Left renal pelvis (tissue), 4 donors: Measurements from ENCODE around the gene TBC1D23. TPM values are rescaled to one million over a fixed set of nuclear protein-coding genes. Genes with fewer than 3 reads are reported as not detected.
"Not testable (repeated sequence)": the region's sequence is repeated elsewhere in the genome, so short reads cannot be mapped to it uniquely, and the experiment has no call there.

Experiments
- DNase-seq, 4 donors: peaks; one replicate each; pipeline ENCODE4 v3.0.0-alpha.2; 2013; ENCODE audit warnings: low read depth in 4 of 4, low spot score in 3 of 4
- polyA plus RNA-seq, 4 donors: library from polyadenylated mRNA; unstranded; fragments of 120-200 nt; gene quantifications; one replicate each; pipeline ENCODE4 v1.2.1, GENCODE V29; 2013; ENCODE audit not compliant: insufficient read length in 4 of 4

Gene TBC1D23
- polyA plus RNA-seq, 4 donors, result 38.0 to 45.6 (median 39.6) TPM

- peak in 3 of 4 donors; percentile 44 to 58 (median 54) for DNase-seq
These were observed 6.5 kb upstream of the TBC1D23 start for GRCh38 chr3:100254168-100254777.

GRCh38 chr3:100256731-100257151, 4.1 kb upstream of the TBC1D23 start:
- DNase-seq, result no peak

GRCh38 chr3:100257586-100257985, 3.2 kb upstream of the TBC1D23 start:
- DNase-seq, result no peak

DNA sequence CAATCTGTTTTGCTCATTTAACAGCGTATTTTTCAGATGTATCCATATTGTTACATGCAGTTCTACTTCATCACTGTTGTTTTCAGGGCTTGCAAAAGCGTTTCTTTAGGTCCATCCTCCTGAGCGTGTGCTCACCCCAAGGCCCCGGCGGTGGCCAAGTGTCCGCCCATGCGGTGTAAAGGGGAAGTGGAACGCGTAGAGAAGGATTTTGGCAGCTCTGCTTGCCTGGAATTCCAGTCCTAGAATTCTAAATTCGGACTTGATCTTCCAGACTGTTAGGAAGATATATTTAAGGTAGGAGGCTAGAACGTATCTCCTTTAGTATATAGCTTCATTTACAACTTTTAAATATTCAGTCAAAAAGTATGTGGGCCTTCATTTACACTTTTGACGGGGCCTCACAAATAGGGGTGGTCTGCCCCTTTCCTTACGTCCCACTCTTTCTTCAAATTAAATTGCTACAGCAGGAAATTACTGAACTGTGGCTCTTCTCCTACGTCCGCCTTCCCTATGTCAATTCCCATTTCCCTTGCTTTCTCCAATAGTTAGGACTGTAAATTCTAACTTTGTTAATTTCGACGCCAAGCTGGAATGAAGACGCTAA, 609 bp upstream of the TBC1D23 start:
- DNase-seq, result peak in 3 of 4 donors; percentile 16 to 62 (median 28)

DNA sequence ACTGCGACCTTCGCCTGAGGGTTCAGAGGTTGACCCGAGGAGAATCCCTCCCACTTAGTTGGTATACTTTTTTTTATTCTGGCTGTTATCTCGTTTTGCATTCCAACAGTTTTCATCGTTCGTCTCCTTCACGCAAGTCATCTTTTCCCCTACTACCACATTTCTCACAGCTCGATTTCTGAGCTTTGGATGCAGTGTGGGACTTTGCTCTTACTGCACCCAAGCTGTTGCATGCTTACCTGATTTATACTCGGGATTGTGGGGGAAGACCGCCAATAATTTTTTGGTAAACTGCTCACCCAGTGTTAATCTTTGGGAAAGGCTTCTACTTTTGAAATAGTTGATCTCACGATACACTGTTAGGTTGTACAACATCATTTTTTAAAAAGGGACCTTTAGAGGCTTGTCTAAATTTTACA, 702 bp downstream of the TBC1D23 start:
- DNase-seq, result no peak

- not testable (repeated sequence) for DNase-seq
These were observed 2.1 kb downstream of the TBC1D23 start for GRCh38 chr3:100262925-100263324.

DNA sequence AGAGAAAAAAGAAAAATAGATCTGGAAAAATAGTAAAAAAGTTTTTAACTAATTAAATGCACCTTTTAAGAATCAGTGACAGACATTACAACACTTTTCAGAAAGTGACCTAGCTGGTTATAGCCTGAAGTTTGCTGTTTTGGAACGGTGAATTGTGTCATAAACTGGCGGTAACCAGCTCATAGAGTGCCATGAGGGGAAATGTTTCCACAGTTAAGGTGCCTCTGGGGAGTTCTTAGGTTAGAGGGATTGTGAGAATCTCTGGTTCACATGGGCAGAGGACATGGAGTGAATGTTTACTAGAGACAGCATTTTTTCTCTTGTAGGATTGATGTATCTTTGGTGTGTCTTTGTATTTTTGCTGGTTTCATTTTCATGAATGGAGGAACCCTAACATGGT, 2.8 kb downstream of the TBC1D23 start:
- no peak for DNase-seq

GRCh38 chr3:100264242-100264641, 3.5 kb downstream of the TBC1D23 start:
- no peak for DNase-seq

DNA sequence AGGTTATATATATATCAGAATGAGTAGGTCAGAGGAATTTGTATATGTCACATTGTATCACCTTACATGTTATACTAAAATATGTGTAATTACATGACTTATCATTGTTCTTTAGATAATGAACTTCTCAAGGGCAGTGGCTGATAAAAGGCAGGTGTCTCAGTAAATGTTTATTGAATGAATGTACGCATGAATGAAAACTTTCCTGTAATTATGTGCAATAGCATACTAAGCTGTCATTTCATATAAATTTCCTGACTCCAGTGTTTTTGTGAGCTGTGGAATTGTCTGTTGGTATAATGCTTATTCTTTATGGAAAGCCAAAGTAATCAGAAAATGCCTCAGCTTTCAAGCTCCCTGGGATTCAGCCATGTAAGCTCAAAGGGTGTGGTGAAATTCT, 4.2 kb downstream of the TBC1D23 start:
- DNase-seq, result no peak

- DNase-seq, result no peak
These were observed 5.7 kb downstream of the TBC1D23 start for GRCh38 chr3:100266531-100266930.

DNA sequence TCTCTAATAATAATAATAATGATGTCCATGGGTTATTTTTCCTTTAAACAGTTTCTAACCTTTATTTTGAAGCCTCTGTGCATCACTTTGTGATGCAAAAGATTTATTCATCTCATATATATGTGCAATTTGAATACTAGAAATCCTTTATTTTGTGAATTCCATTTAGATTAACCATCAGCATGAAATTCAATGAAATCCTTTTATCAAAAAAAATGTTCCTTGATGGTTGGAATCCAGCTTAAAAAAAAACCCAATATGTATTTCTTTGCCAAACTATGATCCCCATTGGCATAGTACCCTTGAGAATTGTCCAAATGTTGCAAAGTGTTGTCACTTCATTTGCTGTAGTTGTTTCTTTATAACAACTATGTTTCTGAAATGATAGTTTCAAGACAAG, 7.4 kb downstream of the TBC1D23 start:
- no peak for DNase-seq

- DNase-seq, result no peak
These were observed 8.2 kb downstream of the TBC1D23 start for GRCh38 chr3:100269001-100269400.

DNA sequence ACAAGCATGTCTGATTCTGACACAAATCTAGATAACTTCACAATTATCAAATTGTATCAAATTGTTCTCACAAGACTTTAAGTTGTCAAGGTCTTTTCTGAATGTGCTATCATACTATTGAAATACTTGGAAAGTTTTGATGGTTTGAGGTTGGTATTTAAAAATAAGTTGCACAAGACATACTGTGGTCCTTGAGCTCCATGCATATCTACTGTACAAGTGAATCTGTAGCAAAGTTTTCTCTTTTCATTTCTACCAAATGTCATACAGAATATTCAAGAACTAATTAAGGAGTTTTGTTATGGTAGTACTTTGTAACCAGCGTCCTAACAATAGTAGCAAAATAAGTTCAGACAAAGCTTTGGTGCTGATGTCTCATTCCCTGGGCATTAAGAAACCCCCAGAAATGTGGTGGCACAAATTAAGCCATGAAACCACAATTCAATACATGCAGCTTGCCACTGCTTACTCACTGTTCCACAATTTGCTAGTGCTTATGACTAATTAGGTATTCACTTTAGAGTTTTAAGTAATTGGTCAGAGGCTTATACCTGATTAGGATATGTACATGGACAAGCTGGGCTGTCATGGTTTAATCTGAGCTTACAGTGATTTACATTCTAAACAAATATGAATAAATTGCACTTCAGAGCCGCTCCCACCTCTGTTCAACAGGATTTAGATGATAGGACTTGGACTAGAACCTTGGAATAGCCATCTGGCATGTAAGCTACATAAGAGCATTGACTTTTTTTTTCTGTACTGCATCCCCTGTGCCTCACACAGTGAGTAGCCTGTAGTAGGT, 8.8 kb downstream of the TBC1D23 start:
- no peak for DNase-seq

DNA sequence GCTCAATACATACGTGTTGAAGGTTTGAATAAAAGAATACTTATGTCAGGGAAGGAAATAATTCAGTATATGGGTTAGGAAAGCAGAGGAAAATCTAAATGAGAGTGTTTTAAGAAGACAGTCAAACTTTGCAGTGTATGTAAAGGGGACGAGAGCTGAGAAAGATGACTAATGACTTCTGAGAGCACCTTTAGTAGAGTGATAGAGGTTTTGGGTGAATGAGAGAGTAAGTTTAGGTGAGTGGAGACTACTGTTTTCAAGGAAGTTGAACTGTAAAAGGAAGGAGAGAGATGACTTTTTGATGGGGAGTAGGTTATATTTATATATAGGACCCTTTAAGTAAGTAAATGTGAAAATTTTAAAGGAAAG, 9.4 kb downstream of the TBC1D23 start:
- no peak for DNase-seq

- no peak for DNase-seq
These were observed 10.7 kb downstream of the TBC1D23 start for GRCh38 chr3:100271522-100271921.

DNA sequence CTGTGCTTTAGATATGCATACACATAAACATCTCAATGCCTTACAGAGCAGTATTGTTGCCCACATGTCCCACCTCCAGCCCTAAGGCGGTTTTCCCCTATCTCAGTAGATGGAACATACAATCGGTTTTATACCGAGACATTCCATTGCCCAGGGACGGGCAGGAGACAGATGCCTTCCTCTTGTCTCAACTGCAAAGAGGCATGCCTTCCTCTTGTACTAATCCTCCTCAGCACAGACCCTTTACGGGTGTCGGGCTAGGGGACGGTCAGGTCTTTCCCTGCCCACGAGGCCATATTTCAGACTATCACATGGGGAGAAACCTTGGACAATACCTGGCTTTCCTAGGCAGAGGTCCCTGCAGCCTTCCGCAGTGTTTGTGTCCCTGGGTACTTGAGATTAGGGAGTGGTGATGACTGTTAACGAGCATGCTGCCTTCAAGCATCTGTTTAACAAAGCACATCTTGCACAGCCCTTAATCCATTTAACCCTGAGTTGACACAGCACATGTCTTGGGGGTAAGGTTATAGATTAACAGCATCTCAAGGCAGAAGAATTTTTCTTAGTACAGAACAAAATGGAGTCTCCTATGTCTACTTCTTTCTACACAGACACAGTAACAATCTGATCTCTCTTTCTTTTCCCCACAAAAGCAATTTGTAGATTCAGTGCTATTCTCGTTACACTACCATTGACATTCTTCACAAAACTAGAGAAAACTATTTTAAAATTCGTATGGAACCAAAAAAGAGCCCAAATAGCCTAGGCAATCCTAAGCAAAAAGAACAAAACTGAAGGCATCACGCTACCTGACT, 12.2 kb downstream of the TBC1D23 start:
- DNase-seq, result not testable (repeated sequence)

DNA sequence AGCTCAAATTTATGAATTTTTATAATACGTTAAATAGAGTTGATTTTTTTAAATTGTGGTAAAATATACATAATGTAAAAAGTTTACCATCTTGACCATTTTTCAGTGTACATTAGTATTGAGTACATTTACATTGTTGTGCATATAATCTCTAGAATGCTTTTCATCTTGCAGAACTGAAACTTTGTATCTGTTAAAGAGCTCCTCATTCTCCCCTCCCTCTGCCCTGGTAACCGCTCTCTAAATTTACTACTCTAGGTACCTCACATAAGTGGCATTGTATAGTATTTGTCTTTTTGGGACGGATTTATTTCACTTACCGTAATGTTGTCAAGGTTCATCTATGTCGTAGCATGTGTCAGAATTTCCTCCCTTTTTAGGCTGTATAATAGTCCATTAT, 13.6 kb downstream of the TBC1D23 start:
- DNase-seq, result no peak

GRCh38 chr3:100277255-100277800, 16.5 kb downstream of the TBC1D23 start:
- DNase-seq, result no peak

DNA sequence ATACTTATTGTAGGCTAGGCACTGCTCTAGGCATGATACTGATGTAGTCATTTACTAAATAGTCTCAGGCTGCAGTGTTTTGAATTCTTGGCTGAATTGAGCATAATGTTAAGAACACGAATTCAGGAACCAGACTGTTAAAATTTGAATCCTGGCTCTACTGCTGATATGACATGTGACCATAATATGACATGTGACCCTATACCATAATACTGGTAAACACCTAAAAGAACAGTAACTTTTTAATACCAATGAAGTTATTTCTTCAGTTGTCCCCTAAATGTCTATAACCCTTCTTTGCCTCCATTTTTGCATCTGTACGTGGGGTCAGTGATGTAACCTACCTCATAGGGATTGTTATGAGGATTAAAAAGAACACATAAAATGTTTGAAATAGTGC, 18.1 kb downstream of the TBC1D23 start:
- no peak for DNase-seq

GRCh38 chr3:100288288-100288894, 27.6 kb downstream of the TBC1D23 start:
- no peak for DNase-seq
